Nephron progenitor cell (in vitro differentiated cells): Measurements from ENCODE around the gene LCAT.

Experiments used
- DNase-seq: peaks from one replicate; pipeline ENCODE4 v3.0.0; 2021
- H3K27ac Mint-ChIP-seq: 2 replicates; pipeline ENCODE4 v1.8.0; 2021; ENCODE audit warnings: mild to moderate bottlenecking, moderate library complexity, mixed read lengths
- H3K27me3 Mint-ChIP-seq: 2 replicates; pipeline ENCODE4 v1.8.0; 2021; ENCODE audit warnings: mild to moderate bottlenecking, low read depth, mixed read lengths; ENCODE audit not compliant: poor library complexity
- H3K36me3 Mint-ChIP-seq: 2 replicates; pipeline ENCODE4 v1.8.0; 2021; ENCODE audit warnings: low read depth, mixed read lengths
- H3K4me1 Mint-ChIP-seq: 2 replicates; pipeline ENCODE4 v1.8.0; 2021; ENCODE audit warnings: mixed read lengths
- H3K4me3 Mint-ChIP-seq: 2 replicates; pipeline ENCODE4 v1.8.0; 2021; ENCODE audit warnings: mild to moderate bottlenecking, moderate library complexity, mixed read lengths
- H3K9me3 Mint-ChIP-seq: 2 replicates; pipeline ENCODE4 v1.8.0; 2021; ENCODE audit warnings: mild to moderate bottlenecking, moderate library complexity, mixed read lengths
- CTCF ChIP-seq: fragments of 200-600 bp; sonication (generic); IDR thresholded peaks from 2 replicates; pipeline ENCODE4 v1.5.0; 2021; ENCODE audit warnings: antibody characterized with exemption

LCAT gene

DNA sequence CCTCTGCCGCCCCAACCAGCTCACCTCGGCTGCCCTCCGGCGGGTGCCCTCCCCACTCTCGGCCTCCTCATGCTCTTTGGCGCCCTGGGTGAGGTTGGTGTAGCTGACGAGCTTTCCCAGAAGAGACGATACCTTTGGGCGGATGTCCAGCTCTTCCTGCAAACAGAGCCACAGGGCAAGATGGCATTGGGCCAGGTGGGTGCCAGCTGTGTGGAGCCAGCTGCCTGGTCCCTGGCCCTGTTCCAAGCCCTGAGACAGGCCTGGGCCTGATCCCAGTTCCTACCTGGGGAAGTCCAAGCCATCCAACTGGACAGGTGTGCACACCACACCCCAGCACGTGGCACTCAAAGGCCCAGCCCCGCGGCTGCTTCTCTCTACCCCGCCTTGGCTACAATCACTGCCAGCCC is 17.6 kb upstream of the LCAT start:
- Mint-ChIP-seq H3K27me3 (peaks cover 6% of the 10 kb centered on the region), H3K36me3 (peaks cover 32% of the 10 kb centered on the region), H3K9me3 (no peaks in the 10 kb centered on the region), H3K4me1 (peaks cover 30% of the 10 kb centered on the region), H3K4me3 (no peak overlapping the region), H3K27ac (no peak overlapping the region)
- TF ChIP-seq CTCF = no peak
- no peak for DNase-seq

- Mint-ChIP-seq H3K9me3 (no peaks in the 10 kb centered on the region), H3K4me1 (peaks cover 19% of the 10 kb centered on the region), H3K27me3 (peaks cover 6% of the 10 kb centered on the region), H3K36me3 (peaks cover 32% of the 10 kb centered on the region), H3K27ac (no peak overlapping the region), H3K4me3 (no peak overlapping the region)
- TF ChIP-seq CTCF = no peak
- no peak for DNase-seq
These were observed 15.8 kb upstream of the LCAT start for GRCh38 chr16:67959536-67960329.

DNA sequence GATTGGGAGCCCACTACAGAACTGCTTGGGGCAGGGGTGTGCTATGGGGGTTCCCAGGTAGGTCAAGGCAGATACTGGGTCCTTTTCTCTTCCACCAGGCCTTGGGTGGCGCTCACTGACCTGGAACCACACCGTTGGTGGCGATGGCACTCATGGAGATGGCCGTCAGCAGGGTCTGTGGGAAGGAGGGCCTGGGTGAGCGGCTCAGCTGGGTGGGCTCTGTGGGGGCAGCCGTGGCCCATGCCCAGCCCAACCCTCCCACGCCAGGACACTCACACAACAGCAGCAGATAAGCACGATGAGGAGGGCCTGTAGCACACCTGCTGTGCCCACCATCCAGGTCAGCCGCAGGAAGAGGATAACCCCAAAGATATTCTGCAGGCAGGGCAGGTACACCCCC is 13.7 kb upstream of the LCAT start:
- H3K4me1 Mint-ChIP-seq = peaks cover 12% of the 10 kb centered on the region
- peaks cover 6% of the 10 kb centered on the region for H3K27me3 Mint-ChIP-seq
- TF ChIP-seq CTCF = no peak
- no peak overlapping the region for H3K4me3 Mint-ChIP-seq
- H3K36me3 Mint-ChIP-seq = peaks cover 34% of the 10 kb centered on the region
- DNase-seq = no peak
- H3K27ac Mint-ChIP-seq = no peak overlapping the region
- no peaks in the 10 kb centered on the region for H3K9me3 Mint-ChIP-seq

DNA sequence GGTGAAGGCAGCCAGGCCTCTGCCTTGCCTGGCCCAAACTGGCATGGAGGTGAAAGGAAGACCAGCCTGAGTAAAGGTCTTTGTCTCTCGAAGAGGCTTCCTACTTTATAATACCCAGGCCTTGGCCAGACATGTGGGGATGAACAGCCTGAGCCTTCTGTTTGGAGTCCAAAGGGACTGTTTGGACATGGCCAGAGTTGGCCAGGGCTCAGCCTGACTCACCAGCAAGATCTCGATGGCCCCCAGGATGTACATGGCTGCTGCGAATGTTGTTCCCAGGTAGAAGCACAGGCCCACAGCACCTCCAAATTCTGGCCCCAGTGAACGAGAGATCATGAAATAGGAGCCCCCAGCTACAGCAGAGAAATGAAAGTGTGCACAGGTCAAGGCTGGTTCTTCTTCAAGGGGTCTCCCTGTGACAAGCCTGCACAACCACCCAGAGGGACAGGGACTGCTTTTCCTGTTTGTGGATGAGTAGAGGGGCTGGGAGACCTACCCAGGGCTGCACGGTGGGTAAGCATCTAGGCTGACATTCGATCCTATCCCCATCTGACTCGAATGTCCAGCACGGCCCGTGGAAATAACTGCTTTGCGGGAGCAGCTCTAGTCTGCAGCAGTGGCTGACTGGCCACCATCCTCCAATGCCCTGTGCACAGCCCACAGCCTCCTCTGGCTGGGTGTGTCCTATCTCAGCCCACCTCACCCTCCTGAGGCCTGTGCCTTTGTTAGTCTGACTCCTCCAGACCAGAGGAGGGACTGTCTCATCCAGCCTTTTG is 10.7 kb upstream of the LCAT start:
- peaks cover 12% of the 10 kb centered on the region for H3K4me1 Mint-ChIP-seq
- H3K9me3 Mint-ChIP-seq = no peaks in the 10 kb centered on the region
- peaks cover 16% of the 10 kb centered on the region for H3K36me3 Mint-ChIP-seq
- H3K27me3 Mint-ChIP-seq = peaks cover 5% of the 10 kb centered on the region
- no peak for DNase-seq
- TF ChIP-seq CTCF = no peak
- peak overlapping the region; percentile 89 for H3K27ac Mint-ChIP-seq
- no peak overlapping the region for H3K4me3 Mint-ChIP-seq

DNA sequence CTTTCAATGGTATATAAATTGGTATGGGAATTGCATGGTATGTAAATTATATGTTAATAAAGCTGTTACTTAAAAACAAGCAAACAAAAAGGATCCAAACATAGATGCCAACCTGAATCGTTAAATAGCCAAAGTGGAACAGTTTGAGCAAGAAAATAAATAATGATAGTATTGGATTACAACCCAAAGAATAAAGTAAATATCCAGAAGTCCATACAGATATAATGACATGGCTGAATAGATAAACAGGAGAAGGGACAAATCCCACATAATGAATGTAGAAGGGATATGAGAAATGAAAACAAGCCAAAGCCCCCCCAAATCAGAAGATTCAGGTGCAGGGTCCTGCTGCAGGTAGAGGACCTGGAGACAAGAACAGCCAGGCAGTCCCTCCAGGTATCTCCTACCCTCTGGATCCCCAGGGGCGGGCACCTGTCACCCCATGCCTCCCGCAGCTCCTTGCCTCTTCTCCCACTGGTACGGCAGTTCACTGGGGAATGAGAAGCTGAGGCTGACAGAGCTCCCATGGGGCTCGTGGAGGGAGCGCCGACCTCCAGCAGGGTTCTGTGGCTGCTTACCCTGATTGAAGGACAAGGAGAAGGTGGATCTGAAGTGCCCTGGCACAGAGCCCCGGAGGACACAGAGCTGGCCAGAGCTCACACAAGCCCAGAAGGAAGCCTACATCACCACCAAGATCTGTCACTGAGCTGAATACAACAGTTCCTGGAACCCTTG is 9.9 kb upstream of the LCAT start:
- Mint-ChIP-seq H3K36me3 (peaks cover 16% of the 10 kb centered on the region), H3K9me3 (no peaks in the 10 kb centered on the region), H3K4me1 (peaks cover 12% of the 10 kb centered on the region), H3K27ac (peak overlapping the region; percentile 90), H3K4me3 (no peak overlapping the region), H3K27me3 (peaks cover 5% of the 10 kb centered on the region)
- no peak for DNase-seq
- TF ChIP-seq CTCF = no peak
